Non-pigmented ciliary epithelial cell (primary cell): ENCODE data around the gene PWWP2A.
A peak's percentile ranks its signal among the peaks of the same experiment; 100 is the strongest.
"Not testable (repeated sequence)": the region's sequence is repeated elsewhere in the genome, so short reads cannot be mapped to it uniquely, and the experiment has no call there.

Experiments used
- DNase-seq: peaks from one replicate; pipeline ENCODE4 v3.0.0-alpha.2; 2010; ENCODE audit warnings: low read depth

Gene PWWP2A, protein sequence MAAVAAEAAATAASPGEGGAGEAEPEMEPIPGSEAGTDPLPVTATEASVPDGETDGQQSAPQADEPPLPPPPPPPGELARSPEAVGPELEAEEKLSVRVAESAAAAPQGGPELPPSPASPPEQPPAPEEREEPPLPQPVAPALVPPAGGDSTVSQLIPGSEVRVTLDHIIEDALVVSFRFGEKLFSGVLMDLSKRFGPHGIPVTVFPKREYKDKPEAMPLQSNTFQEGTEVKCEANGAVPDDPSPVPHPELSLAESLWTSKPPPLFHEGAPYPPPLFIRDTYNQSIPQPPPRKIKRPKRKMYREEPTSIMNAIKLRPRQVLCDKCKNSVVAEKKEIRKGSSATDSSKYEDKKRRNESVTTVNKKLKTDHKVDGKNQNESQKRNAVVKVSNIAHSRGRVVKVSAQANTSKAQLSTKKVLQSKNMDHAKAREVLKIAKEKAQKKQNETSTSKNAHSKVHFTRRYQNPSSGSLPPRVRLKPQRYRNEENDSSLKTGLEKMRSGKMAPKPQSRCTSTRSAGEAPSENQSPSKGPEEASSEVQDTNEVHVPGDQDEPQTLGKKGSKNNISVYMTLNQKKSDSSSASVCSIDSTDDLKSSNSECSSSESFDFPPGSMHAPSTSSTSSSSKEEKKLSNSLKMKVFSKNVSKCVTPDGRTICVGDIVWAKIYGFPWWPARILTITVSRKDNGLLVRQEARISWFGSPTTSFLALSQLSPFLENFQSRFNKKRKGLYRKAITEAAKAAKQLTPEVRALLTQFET

DNA sequence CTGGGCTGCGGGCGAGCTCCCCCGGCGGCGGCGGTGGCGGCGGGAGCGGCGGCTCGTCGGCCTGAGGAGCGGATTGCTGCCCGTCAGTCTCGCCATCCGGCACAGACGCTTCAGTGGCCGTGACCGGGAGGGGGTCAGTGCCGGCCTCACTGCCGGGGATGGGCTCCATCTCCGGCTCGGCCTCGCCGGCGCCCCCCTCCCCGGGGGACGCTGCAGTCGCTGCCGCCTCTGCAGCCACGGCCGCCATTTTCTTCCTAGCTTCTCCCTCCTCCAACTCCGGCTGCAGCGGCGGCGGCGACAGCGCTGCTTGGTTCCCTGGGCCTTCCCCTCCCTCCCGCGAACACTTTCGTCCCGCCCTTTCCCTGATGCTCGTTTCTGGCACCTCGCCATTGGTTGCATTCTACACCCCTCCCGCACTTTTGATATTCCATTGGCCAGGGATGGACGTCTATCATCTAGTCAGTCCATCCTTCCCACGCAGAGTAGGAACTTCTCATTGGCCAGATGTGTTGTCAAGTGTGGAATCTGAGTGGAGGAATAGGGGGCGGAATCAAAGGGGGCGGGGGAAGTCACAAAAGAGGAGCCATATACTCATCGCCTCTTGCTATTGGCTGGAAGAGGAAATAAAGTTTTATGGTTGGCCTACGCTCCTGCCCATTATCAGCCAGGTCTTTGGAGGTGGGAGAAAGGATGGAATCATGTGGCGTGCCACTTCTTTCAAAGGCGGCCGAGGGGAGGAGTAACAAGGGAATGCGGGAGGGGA, at the start of gene PWWP2A:
PWWP2A (minus strand) TSS at position 309 of the 763 bp plus-strand sequence; CDS start at position 247, 62 bp downstream.
- peak; percentile 100 for DNase-seq

GRCh38 chr5:160167624-160168165, 48.4 kb upstream of the PWWP2A start:
- DNase-seq: no peak

- DNase-seq: no peak
Measured at GRCh38 chr5:160166973-160167623, 47.8 kb upstream of the PWWP2A start.

GRCh38 chr5:160166069-160166972, 47.1 kb upstream of the PWWP2A start:
- no peak for DNase-seq

DNA sequence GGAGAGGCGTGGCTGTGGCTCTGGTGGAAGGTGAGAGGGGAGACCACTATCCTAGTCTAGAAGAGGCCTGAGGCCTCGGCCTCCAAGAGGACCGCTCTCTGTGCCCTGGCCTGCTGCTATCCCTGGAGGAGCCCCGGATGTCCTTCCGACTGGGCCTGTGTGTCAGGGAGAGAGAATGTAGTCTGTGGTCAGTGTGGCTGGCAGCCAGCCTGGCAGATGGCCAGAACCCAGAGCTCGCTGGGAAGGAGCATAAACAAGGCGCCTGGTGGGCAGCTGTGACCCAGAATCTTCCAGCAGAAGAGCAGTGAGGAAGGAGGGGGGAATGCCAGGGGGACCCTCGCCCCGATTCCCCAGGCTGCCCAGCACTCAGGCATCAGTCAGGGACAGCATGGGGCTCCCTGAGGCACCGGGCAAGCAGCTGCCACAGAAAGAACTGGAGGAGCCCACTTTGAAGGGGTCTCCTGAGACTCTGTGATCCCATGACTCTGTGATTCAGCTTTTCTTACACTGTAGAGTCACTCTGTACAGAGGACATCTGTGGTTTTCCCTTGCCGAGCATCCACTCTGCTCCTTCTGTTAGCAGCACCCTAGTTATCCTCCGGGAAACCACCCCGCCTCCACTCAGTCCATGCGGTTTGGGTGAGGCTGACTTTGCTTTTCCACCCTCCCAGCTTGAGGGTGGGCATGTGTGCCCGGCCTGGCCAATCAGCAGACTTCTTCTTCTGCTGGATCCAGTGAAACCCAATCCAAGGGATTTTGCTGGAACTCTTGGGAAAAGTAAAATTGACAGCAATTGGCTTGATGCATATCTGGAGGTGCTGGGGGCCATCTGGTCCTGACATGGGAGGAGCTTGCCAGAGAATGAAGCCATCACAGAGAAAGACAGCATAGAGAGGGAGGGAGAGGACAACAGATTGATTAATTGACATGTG, 46.2 kb upstream of the PWWP2A start:
- peak; percentile 99 for DNase-seq

- no peak for DNase-seq
Measured at GRCh38 chr5:160162910-160163309, 43.7 kb upstream of the PWWP2A start.

GRCh38 chr5:160161626-160162025, 42.4 kb upstream of the PWWP2A start:
- no peak for DNase-seq

- not testable (repeated sequence) for DNase-seq
Measured at GRCh38 chr5:160160875-160161274, 41.6 kb upstream of the PWWP2A start.

DNA sequence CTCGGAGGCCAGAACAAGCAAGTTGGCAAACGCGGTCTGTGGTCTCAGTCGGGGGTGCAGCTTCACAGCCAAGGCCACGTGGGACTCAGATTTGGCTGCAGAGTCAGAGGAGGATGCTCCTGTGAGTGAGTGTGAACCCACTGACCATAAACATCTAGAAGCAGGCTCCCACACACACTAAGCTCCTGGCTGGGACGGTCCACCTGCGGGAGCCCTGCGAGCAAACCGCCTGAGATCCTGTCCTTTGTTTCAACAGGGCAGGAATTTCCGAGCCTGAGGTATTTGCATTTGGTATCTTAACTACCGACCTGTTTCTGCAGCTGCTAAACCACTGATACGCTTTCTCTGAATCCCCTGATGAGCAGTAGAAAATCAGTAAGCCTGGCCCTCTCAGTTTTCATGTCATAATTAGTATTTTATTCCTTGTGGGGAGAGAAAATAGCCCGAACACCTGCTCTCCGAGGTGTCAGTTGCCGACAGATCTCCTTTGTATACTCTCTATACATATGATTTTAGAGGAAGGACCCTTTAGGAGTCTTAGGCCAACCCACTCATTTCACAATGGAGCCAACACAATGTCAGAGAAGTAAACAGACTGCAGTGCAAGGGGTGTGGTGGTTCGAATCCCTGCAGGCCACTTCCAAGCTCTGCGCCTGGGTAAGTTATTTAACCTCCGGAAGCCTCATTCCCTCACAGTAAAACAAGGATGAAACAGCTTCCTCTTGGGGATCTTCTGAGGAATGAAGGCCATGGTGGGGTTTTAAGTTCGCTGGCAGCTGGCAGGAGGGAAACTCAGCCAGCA, 40.9 kb upstream of the PWWP2A start:
- DNase-seq: no peak

DNA sequence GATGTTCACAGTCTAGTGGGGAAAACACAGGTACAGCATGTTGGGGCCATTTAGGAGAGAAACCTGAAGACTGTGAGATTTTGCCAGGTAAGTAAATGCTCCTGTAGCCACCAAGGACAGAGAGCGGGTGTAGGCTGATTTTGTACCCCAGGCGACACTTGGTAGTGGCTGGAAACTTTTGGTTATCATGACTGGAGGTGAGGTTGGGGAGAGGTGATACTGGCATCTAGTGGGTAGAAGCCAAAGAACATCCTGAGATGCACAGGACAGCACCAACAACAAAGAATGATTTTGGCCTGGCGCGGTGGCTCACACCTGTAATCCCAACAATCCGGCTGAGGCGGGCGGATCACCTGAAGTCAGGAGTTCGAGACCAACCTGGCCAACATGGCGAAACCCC, 38.8 kb upstream of the PWWP2A start:
- DNase-seq: no peak

GRCh38 chr5:160155017-160155750, 35.9 kb upstream of the PWWP2A start:
- DNase-seq: no peak

DNA sequence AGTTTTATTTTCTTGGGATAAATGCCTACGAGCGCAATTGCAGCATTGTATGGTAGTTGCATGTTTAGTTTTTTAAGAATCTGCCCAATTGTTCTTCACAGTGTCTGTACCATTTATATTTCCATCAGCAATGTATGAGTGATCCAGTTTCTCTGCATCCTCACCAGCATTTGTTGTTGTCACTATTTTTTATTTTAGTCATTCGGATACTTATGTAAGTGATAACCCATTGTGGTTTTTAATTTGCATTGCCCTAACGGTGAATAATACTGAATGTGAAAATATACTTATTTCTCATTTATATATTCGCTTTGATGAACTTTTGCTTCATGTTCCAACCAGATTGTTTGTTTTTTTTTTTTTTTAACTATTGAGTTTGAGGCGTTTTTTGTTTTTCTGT, 33.7 kb upstream of the PWWP2A start:
- no peak for DNase-seq

DNA sequence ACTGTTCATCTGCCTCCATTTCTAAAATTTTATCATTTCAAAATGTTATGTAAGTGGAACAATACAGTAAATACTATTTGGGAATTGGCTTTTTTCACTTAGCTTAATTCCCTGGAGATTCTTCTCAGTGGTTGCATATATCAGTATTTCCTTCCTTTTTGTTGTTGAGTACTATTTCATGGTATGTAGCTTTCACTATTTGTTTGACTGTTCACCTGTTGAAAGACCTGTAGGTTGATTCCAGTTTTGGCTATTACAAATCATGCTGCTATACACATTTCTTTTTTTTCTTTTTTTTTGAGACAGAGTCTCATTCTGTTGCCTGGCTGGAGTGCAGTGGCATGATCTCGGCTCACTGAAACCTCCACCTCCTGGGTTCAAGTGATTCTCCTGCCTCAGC, 33.0 kb upstream of the PWWP2A start:
- no peak for DNase-seq

DNA sequence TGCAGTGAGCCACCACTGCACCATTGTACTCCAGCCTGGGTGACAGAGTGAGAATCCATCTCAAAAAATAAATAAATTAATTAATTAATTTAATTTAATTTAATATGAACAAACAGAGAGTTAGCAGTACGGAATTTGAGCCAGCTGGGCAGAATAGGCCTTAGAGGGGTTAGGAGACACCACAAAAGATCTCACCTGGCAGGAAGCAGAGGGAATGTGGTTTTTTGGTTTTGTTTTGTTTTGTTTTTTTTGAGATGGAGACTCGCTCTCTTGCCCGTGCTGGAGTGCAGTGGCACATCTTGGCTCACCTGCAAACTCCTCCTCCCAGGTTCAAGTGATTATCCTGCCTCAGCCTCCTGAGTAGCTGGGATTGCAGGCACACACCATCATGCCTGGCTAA, 31.8 kb upstream of the PWWP2A start:
- no peak for DNase-seq

DNA sequence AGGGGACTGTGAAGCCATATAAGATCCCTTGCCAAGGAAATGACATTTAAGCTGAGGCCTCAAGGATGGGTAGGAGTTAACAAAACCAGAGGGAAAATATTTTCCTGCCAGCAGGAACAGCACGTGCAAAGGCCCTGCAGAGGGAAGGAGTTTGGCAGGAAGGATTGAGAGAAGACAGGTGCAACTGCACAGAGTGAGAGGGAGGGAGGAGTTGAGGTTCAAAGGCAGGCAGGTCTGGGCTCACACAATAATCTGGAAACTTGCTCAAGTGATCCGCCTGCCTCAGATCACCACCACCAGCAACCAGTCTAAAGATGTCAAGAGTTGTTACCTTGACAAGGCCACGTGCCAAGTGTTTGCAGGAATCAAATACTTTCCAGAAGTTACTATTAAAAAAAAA, 31.1 kb upstream of the PWWP2A start:
- no peak for DNase-seq

- not testable (repeated sequence) for DNase-seq
Measured at GRCh38 chr5:160144436-160144835, 25.2 kb upstream of the PWWP2A start.

DNA sequence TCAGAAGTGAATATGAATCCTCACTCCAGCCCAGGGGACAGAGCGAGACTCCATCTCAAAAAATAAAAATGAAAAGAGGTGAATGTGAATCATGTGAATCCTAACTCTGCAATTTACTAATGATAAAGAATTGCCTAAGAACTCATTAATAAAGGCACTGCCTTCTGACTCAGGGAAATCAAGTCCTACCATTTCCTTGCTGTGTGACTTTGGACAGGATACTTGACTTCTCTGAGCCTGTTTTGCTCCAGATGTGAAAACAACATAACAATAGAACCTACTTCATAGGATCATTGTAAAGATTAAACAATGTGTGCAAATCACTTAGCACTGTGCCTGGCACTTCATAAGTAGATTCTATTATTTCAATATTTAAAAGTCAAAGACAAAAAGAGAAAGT, 15.1 kb upstream of the PWWP2A start:
- no peak for DNase-seq

DNA sequence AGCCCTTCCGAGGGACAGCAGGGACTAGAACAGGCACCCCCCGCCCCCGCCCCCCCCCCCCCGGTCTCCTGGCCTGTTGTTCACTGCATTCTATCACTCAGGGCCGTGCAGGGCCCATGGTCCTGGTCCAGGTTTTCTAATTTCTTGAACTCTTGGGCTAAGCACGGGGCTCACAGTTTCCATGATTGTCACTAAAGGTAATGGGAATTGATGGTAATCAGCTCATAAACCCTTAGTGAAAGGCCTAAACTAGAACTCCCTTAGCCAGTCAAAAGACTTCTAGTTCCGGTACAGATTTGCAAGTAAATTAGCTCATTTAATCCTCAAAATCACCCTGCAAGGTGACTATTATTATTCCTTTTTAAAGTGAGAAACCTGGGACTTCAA, 14.7 kb upstream of the PWWP2A start:
- no peak for DNase-seq
